ENCODE results near the gene DAP. TPM values are rescaled to one million over a fixed set of nuclear protein-coding genes. Genes with fewer than 3 reads are reported as not detected.
A peak's percentile ranks its signal among the peaks of the same experiment; 100 is the strongest.

Gene DAP
- total and polyA plus RNA-seq, 2 of the 13 experiments (the other 11 are each of a cell fraction or from before 2014, with no cell fraction given) = 22.0 to 57.5 TPM

GRCh38 chr5:10747678-10748622 lies 13.1 kb downstream of the DAP start (continued):
- peak; percentile 79 for TF ChIP-seq PATZ1 (CRISPR knock-in tag; IDR thresholded peaks at IDR 0.05)
- no peak for TF ChIP-seq DRAP1 (CRISPR knock-in tag; IDR thresholded peaks at IDR 0.05)
- peak; percentile 50; the same call in 1 of the 2 replicates for TF ChIP-seq ZBTB7B (CRISPR knock-in tag; IDR thresholded peaks at IDR 0.05)
- peak; percentile 25; the same call in 1 of the 2 replicates for TF ChIP-seq ZNF501 (CRISPR knock-in tag; IDR thresholded peaks at IDR 0.05)
- TF ChIP-seq HNRNPUL1 (IDR thresholded peaks at IDR 0.05; ENCODE audit: low read depth, low read length) = peak; percentile 22; the same call in 1 of the 2 replicates
- TF ChIP-seq IRF2 (CRISPR knock-in tag; IDR thresholded peaks at IDR 0.05) = 0 out of 2 replicates have a peak, but pooled peaks have one; percentile 13
- TF ChIP-seq ZNF609 (CRISPR knock-in tag; IDR thresholded peaks at IDR 0.05; ENCODE audit: borderline replicate concordance) = 0 out of 2 replicates have a peak, but pooled peaks have one; percentile 19
- no peak; the same call in 1 of the 2 replicates for TF ChIP-seq TFAP4 (IDR thresholded peaks at IDR 0.05; ENCODE audit: borderline replicate concordance, low read depth)
- TF ChIP-seq ZSCAN9 (CRISPR knock-in tag; IDR thresholded peaks at IDR 0.05; ENCODE audit: borderline replicate concordance) = 0 out of 2 replicates have a peak, but pooled peaks have one; percentile 18
- TF ChIP-seq ESRRA (CRISPR knock-in tag; IDR thresholded peaks at IDR 0.05; ENCODE audit: low read depth) = no peak
- TF ChIP-seq ELF3 (CRISPR knock-in tag; IDR thresholded peaks at IDR 0.05) = no peak
- no peak for TF ChIP-seq ZFP62 (CRISPR knock-in tag; IDR thresholded peaks at IDR 0.05)
- TF ChIP-seq KLF6 (CRISPR knock-in tag; IDR thresholded peaks at IDR 0.05) = no peak
- TF ChIP-seq THAP11 (CRISPR knock-in tag; IDR thresholded peaks at IDR 0.05) = peak; percentile 12; the same call in 1 of the 2 replicates
- TF ChIP-seq ZSCAN29 (CRISPR knock-in tag; conservative IDR thresholded peaks at IDR 0.05) = no peak
- TF ChIP-seq ZNF619 (CRISPR knock-in tag; IDR thresholded peaks at IDR 0.05) = no peak
- no peak for TF ChIP-seq CEBPG (CRISPR knock-in tag; IDR thresholded peaks at IDR 0.05)
- no peak for TF ChIP-seq KLF13 (CRISPR knock-in tag; IDR thresholded peaks at IDR 0.05)
- TF ChIP-seq ZSCAN20 (CRISPR knock-in tag; IDR thresholded peaks at IDR 0.05; ENCODE audit: borderline replicate concordance) = no peak
- TF ChIP-seq ZNF17 (CRISPR knock-in tag; IDR thresholded peaks at IDR 0.05) = no peak
- TF ChIP-seq PAWR (CRISPR knock-in tag; IDR thresholded peaks at IDR 0.05; ENCODE audit: borderline replicate concordance) = no peak

Data from HepG2 (cell line).